HepG2 (cell line): ENCODE measurements around the gene CDK2AP2. TPM values are rescaled to one million over a fixed set of nuclear protein-coding genes. Genes with fewer than 3 reads are reported as not detected.

Source experiments
- ATAC-seq: fragments of 200-7000 bp; cut with Tn5 transposase; 3 replicates; pipeline ENCODE4 v1.9.1; 2020; ENCODE audit warnings: mild to moderate bottlenecking, moderate library complexity
- BruUV-seq: library from RNA; stranded (reverse); fragments of 400-500 nt; replicated peaks from 2 replicates; lab custom pipeline; 2021; lab: Mats Ljungman, UMichigan
- CTCF ChIA-PET: fragments of 300-600 bp; formaldehyde crosslinking; extraction: SDS; loops from one replicate; lab custom pipeline; 2021; ENCODE audit warnings: low total read pairs, inconsistent platforms, low intra/inter-chr PET ratio; lab: Yijun Ruan, JAX
- POLR2A ChIA-PET: fragments of 350-600 bp; sonication (Branson Sonifier 250); formaldehyde crosslinking; loops from one replicate; lab custom pipeline; 2020; ENCODE audit warnings: antibody characterized with exemption, inconsistent platforms; lab: Yijun Ruan, JAX
- DNase-seq: peaks from one replicate; pipeline ENCODE4 v3.0.0-alpha.2; 2015; ENCODE audit warnings: low spot score
- FAIRE-seq: peaks from 3 replicates; lab custom pipeline; 2011; peaks lifted over from hg19 to GRCh38; lab: Jason Lieb, UNC
- H2AFZ ChIP-seq: one replicate; pipeline ENCODE4 v1.6.1; 2011; ENCODE audit warnings: low read length, inconsistent platforms
- H3K27ac ChIP-seq: fragments of 300-600 bp; 3 replicates; pipeline ENCODE4 v1.8.0; 2011; ENCODE audit warnings: mixed run types, mild to moderate bottlenecking, mixed read lengths, low read length, inconsistent platforms; ENCODE audit not compliant: insufficient read depth; ENCODE audit errors: extremely low read length
- H3K27me3 ChIP-seq, 2 experiments: fragments of 200-600 bp in 1 of 2; 2 replicates in 1 of 2; 3 replicates in 1 of 2; pipeline versions ENCODE4 v1.6.0 to v1.8.0; 2011; ENCODE audit warnings: low read length in 2 of 2, mild to moderate bottlenecking in 2 of 2, moderate library complexity in 2 of 2, inconsistent platforms in 1 of 2; ENCODE audit not compliant: insufficient read depth in 2 of 2, control insufficient read depth in 1 of 2
- H3K36me3 ChIP-seq, 2 experiments: fragments of 200-600 bp in 1 of 2; replicated peaks in 1 of 2; 2 replicates in 1 of 2; 3 replicates in 1 of 2; pipeline versions ENCODE4 v1.5.1 to v1.8.0; 2011; ENCODE audit warnings: low read length in 2 of 2, inconsistent platforms in 1 of 2; ENCODE audit not compliant: insufficient read depth in 2 of 2, control insufficient read depth in 1 of 2
- H3K4me1 ChIP-seq: 2 replicates; pipeline ENCODE4 v1.5.1; 2012; ENCODE audit warnings: low read length, inconsistent platforms; ENCODE audit not compliant: insufficient read depth
- H3K4me2 ChIP-seq: 2 replicates; pipeline ENCODE4 v1.6.0; 2011; ENCODE audit warnings: low read depth, low read length, inconsistent platforms
- H3K4me3 ChIP-seq, 3 experiments: fragments of 200-600 bp in 1 of 3; sonication (generic), shearing (Covaris generic) in 1 of 3; replicated peaks in 1 of 3; 2 replicates each; pipeline ENCODE4 v1.5.1; 2011 to 2016; ENCODE audit warnings: low read length in 3 of 3, inconsistent platforms in 2 of 3, low read depth in 2 of 3, mild to moderate bottlenecking in 2 of 3, control low read depth in 1 of 3, mixed read lengths in 1 of 3; ENCODE audit not compliant: insufficient read depth in 1 of 3
- H3K79me2 ChIP-seq: one replicate; pipeline ENCODE4 v1.6.1; 2011; ENCODE audit warnings: low read length, inconsistent platforms; ENCODE audit not compliant: insufficient read depth
- H3K9ac ChIP-seq: 2 replicates; pipeline ENCODE4 v1.6.0; 2011; ENCODE audit warnings: mild to moderate bottlenecking, low read depth, low read length, inconsistent platforms; ENCODE audit not compliant: insufficient read depth
- H3K9me3 ChIP-seq: 2 replicates; pipeline ENCODE4 v1.5.1; 2012; ENCODE audit warnings: mild to moderate bottlenecking, low read length
- H4K20me1 ChIP-seq: 2 replicates; pipeline ENCODE4 v1.6.0; 2011; ENCODE audit warnings: inconsistent platforms, mild to moderate bottlenecking, low read length, moderate library complexity; ENCODE audit not compliant: insufficient read depth
- JARID2 ChIP-seq: sonication (generic); formaldehyde crosslinking; IDR thresholded peaks from 2 replicates; pipeline ENCODE4 v1.8.1; 2023; ENCODE audit warnings: missing genetic modification reagents, inconsistent platforms; ENCODE audit not compliant: insufficient replicate concordance
- MTA1 ChIP-seq: sonication (generic); formaldehyde crosslinking; IDR thresholded peaks from 2 replicates; pipeline ENCODE4 v1.4.0; 2020; ENCODE audit warnings: missing genetic modification reagents, mild to moderate bottlenecking, borderline replicate concordance
- ZFP36L1 ChIP-seq: sonication (generic); formaldehyde crosslinking; IDR thresholded peaks from 2 replicates; pipeline ENCODE4 v1.8.0; 2022; ENCODE audit warnings: mild to moderate bottlenecking, missing genetic modification reagents, moderate library complexity
- ZNF17 ChIP-seq: sonication (generic); formaldehyde crosslinking; IDR thresholded peaks from 2 replicates; pipeline ENCODE4 v1.5.0; 2020; ENCODE audit warnings: mild to moderate bottlenecking, missing genetic modification reagents
- WGBS: methylation state at CpG from one replicate; pipeline ENCODE4 v1.1.6; 2017; ENCODE audit warnings: low lambda C conversion rate; 5-methylcytosine and 5-hydroxymethylcytosine counted together
- in situ Hi-C: cut with HindIII; loops from 2 replicates; pipeline ENCODE4 v1.10.0; 2017; ENCODE audit warnings: low pct_unique_long_range_greater_than_20kb; ENCODE audit not compliant: extremely low pct_ligation_motif_present
- intact Hi-C: fragments of 100-400 bp; cut with micrococcal nuclease; formaldehyde crosslinking; loops from one replicate; pipeline ENCODE4 v1.10.0; 2022; ENCODE audit not compliant: unreplicated experiment
- polyA plus RNA-seq, 8 experiments: library from polyadenylated mRNA; depleted of rRNA in 3 of 8; stranded (reverse) in 7 of 8; unstranded in 1 of 8; fragments of >200 nt; fragmentation: Illumina TruSeq in 4 of 8; extraction: Trizol in 4 of 8; gene quantifications; 2 replicates each; pipeline versions ENCODE4 v1.2.1 to v1.2.3, GENCODE V29; 2011 to 2016; ENCODE audit warnings: low read depth in 4 of 8, missing spikeins in 1 of 8, mixed read lengths in 1 of 8; ENCODE audit not compliant: insufficient read depth in 1 of 8
- total RNA-seq, 5 experiments: library from RNA; depleted of rRNA; stranded (reverse); fragments of >200 nt; fragmentation: Illumina TruSeq; extraction: Trizol; gene quantifications; 2 replicates each; pipeline ENCODE4 v1.2.3, GENCODE V29; 2016; ENCODE audit warnings: low read depth in 1 of 5
- TF ChIP-seq, protein P1 (sequence below): IDR thresholded peaks from 2 replicates; pipeline ENCODE4 v1.6.1; 2016
- TF ChIP-seq, protein P2 (sequence below): sonication (generic); formaldehyde crosslinking; IDR thresholded peaks from 2 replicates; pipeline ENCODE4 v1.4.0; 2020; ENCODE audit warnings: missing genetic modification reagents

Gene CDK2AP2
- total and polyA plus RNA-seq, 2 of the 13 experiments (the other 11 are each of a cell fraction or from before 2014, with no cell fraction given): 15.0 to 23.2 TPM

GRCh38 chr11:67538306-67538705 is 30.3 kb upstream of the CDK2AP2 start:
- Histone ChIP-seq H2AFZ (no peak overlapping the region), H3K36me3 (no peaks in the 10 kb centered on the region), H3K79me2 (no peaks in the 10 kb centered on the region), H3K4me1 (peaks cover 18% of the 10 kb centered on the region), H3K4me3 (no peak overlapping the region)
- WGBS: 53% methylated on average over 6 of the region's 6 CpGs
- in situ Hi-C loops (no loop called here), intact Hi-C loops (no loop called here)
- DNase-seq (no peak), ATAC-seq (no peak)
- no TSS peak for BruUV-seq
- TF ChIP-seq MTA1 (no peak), ZFP36L1 (CRISPR knock-in tag) (no peak), JARID2 (CRISPR knock-in tag) (no peak), ZNF17 (no peak)
- TF ChIP-seq, protein P1, sequence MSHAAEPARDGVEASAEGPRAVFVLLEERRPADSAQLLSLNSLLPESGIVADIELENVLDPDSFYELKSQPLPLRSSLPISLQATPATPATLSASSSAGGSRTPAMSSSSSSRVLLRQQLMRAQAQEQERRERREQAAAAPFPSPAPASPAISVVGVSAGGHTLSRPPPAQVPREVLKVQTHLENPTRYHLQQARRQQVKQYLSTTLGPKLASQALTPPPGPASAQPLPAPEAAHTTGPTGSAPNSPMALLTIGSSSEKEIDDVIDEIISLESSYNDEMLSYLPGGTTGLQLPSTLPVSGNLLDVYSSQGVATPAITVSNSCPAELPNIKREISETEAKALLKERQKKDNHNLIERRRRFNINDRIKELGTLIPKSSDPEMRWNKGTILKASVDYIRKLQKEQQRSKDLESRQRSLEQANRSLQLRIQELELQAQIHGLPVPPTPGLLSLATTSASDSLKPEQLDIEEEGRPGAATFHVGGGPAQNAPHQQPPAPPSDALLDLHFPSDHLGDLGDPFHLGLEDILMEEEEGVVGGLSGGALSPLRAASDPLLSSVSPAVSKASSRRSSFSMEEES (CRISPR knock-in tag): no peak
- TF ChIP-seq, protein P2, sequence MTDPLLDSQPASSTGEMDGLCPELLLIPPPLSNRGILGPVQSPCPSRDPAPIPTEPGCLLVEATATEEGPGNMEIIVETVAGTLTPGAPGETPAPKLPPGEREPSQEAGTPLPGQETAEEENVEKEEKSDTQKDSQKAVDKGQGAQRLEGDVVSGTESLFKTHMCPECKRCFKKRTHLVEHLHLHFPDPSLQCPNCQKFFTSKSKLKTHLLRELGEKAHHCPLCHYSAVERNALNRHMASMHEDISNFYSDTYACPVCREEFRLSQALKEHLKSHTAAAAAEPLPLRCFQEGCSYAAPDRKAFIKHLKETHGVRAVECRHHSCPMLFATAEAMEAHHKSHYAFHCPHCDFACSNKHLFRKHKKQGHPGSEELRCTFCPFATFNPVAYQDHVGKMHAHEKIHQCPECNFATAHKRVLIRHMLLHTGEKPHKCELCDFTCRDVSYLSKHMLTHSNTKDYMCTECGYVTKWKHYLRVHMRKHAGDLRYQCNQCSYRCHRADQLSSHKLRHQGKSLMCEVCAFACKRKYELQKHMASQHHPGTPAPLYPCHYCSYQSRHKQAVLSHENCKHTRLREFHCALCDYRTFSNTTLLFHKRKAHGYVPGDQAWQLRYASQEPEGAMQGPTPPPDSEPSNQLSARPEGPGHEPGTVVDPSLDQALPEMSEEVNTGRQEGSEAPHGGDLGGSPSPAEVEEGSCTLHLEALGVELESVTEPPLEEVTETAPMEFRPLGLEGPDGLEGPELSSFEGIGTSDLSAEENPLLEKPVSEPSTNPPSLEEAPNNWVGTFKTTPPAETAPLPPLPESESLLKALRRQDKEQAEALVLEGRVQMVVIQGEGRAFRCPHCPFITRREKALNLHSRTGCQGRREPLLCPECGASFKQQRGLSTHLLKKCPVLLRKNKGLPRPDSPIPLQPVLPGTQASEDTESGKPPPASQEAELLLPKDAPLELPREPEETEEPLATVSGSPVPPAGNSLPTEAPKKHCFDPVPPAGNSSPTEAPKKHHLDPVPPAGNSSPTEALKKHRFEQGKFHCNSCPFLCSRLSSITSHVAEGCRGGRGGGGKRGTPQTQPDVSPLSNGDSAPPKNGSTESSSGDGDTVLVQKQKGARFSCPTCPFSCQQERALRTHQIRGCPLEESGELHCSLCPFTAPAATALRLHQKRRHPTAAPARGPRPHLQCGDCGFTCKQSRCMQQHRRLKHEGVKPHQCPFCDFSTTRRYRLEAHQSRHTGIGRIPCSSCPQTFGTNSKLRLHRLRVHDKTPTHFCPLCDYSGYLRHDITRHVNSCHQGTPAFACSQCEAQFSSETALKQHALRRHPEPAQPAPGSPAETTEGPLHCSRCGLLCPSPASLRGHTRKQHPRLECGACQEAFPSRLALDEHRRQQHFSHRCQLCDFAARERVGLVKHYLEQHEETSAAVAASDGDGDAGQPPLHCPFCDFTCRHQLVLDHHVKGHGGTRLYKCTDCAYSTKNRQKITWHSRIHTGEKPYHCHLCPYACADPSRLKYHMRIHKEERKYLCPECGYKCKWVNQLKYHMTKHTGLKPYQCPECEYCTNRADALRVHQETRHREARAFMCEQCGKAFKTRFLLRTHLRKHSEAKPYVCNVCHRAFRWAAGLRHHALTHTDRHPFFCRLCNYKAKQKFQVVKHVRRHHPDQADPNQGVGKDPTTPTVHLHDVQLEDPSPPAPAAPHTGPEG (CRISPR knock-in tag): no peak
- TF ChIP-seq, all 625 proteins: peak for 0
- H3K4me2 ChIP-seq: no peak overlapping the region
- H3K27me3 ChIP-seq: no peaks in the 10 kb centered on the region
- CTCF ChIA-PET: no interaction called here
- no peaks in the 10 kb centered on the region for H4K20me1 ChIP-seq
- FAIRE-seq: no peak
- POLR2A ChIA-PET: no interaction called here
- peaks cover 22% of the 10 kb centered on the region for H3K9me3 ChIP-seq
- no peak overlapping the region for H3K27ac ChIP-seq
- H3K9ac ChIP-seq: no peak overlapping the region
